ENCODE results near the gene PRSS1. TPM values are rescaled to one million over a fixed set of nuclear protein-coding genes. Genes with fewer than 3 reads are reported as not detected.

PRSS1 gene
- total and polyA plus RNA-seq, 2 donors (not counting 3 experiments of a cell fraction or from before 2014, with no cell fraction given) = not detected

DNA sequence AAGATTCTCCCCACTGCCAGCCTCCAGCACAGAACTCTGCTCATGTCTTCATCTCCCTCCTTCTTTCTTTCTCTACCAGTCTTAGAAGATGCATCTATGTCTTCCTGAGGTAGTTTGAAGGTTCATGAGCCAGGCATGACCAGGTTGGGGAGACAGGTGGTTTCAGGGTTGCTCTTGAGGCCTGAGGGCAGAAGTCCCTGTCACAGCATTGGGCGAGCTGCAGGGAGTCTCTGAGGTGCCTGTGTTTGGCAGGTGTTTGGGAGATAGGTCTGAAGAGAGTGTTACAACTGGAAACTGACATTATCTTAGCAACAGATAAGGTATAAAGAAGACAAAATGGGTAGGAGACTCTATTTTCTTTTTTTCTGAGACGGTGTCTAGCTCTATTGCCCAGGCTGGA lies 40.2 kb downstream of the PRSS1 start:
- Histone ChIP-seq H3K9ac (replicated peaks; ENCODE audit: extremely low read depth, insufficient read depth, low read length) (no peak overlapping the region), H2AFZ (ENCODE audit: low read depth, low read length) (no peak overlapping the region), H3K4me2 (ENCODE audit: insufficient read depth, low read length) (no peak overlapping the region), H3K27me3 (ENCODE audit: control insufficient read depth in 2 of 2, insufficient read depth in 2 of 2, low read length in 2 of 2) (no peaks in the 10 kb centered on the region), H3K9me1 (replicated peaks; ENCODE audit: control insufficient read depth, extremely low read depth, insufficient read depth, low read length) (no peaks in the 10 kb centered on the region), H3K4me1 (ENCODE audit: control insufficient read depth, extremely low read depth, insufficient read depth, low read length) (no peaks in the 10 kb centered on the region), H3K79me2 (ENCODE audit: control insufficient read depth, insufficient read depth, low read length) (no peaks in the 10 kb centered on the region), H3K27ac (ENCODE audit: insufficient read depth, low read depth, low read length) (no peak overlapping the region), H3K9me3 (replicated peaks; ENCODE audit: control insufficient read depth, insufficient read depth, low read length) (no peaks in the 10 kb centered on the region), H3K36me3 (ENCODE audit: control insufficient read depth in 2 of 2, extremely low read depth in 1 of 2, insufficient read depth in 2 of 2, low read length in 2 of 2) (no peaks in the 10 kb centered on the region), H4K20me1 (replicated peaks; ENCODE audit: control insufficient read depth, extremely low read depth, insufficient read depth, low read length) (no peaks in the 10 kb centered on the region), H3K4me3 (replicated peaks in 1 of 3; ENCODE audit: insufficient read depth in 1 of 3, low read depth in 1 of 3, low read length in 3 of 3) (no peak overlapping the region)
- TF ChIP-seq MYC (IDR thresholded peaks at IDR 0.05; ENCODE audit: low read depth, low read length) = no peak
- no peak for TF ChIP-seq POLR2AphosphoS5 (IDR thresholded peaks at IDR 0.05; ENCODE audit: insufficient read depth, low read depth, low read length)
- no peak for TF ChIP-seq GATA2 (IDR thresholded peaks at IDR 0.05; ENCODE audit: insufficient read depth, insufficient read length, low read depth, low read length)
- TF ChIP-seq MAX (IDR thresholded peaks at IDR 0.05; ENCODE audit: insufficient read depth, insufficient read length) = no peak
- TF ChIP-seq CTCF (IDR thresholded peaks at IDR 0.05; ENCODE audit: extremely low read depth in 1 of 2, insufficient read depth in 1 of 2, low read depth in 1 of 2, low read length in 2 of 2) = no peak
- TF ChIP-seq EZH2 (IDR thresholded peaks at IDR 0.05; ENCODE audit: borderline replicate concordance, low read depth, low read length, severe bottlenecking) = no peak
- TF ChIP-seq POLR2A (IDR thresholded peaks at IDR 0.05; ENCODE audit: low read depth, low read length) = no peak
- TF ChIP-seq JUN (IDR thresholded peaks at IDR 0.05; ENCODE audit: borderline replicate concordance, insufficient read depth, insufficient read length, low read depth) = no peak
- TF ChIP-seq FOS (IDR thresholded peaks at IDR 0.05; ENCODE audit: borderline replicate concordance, insufficient read depth, low read length) = no peak
- dilution Hi-C loops (cut with MboI; ENCODE audit: extremely low pct_ligation_motif_present, low sequenced_read_pairs) = no loop called here
- intact Hi-C loops (cut with micrococcal nuclease) = no loop called here
- no TSS peak for BruUV-seq (replicated peaks)
- CTCF ChIA-PET = interaction anchor here (0.9 to 20.4 kb wide), 6 partner anchors 20 to 261 kb away, joined by 3 to 425 read pairs (median 3); no protein-coding TSS in a partner anchor
- DNase-seq (ENCODE audit: low read depth, low spot score) = no peak
- no peak for FAIRE-seq
- POLR2A ChIA-PET = no interaction called here

Measured in endothelial cell of umbilical vein (primary cell).